ENCODE results near the gene PEX6. TPM values are rescaled to one million over a fixed set of nuclear protein-coding genes. Genes with fewer than 3 reads are reported as not detected.

PEX6 gene
- total and polyA plus RNA-seq, 2 donors (not counting 3 experiments of a cell fraction or from before 2014, with no cell fraction given): 9.9 to 11.2 TPM

DNA sequence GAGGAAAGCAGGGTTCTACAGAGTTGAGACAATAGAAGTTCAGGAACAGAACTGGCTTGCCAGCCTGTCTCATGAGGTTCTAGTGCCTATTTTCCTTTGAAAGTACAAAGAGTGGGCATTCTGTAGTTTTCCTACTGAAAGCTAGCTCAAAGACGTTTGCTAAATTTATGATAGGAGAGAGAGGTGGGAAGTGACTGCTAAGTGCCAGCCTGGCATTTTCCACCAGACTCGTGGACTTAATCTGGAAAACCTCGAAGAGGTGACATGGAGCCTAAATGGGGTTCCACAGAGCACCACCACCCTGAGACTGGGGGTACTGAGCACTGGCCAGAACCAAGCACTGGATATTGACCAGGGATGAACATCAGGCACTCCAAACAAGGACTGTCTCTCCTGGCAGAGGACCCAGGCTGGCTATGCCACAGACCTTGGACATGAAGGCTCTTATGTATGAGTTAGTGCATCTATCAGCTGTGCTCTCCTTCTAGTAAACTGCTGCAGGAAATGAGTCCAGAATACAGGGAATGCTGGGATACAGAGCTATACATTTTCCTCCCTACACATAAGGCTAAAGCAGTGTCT, 7.1 kb downstream of the PEX6 start:
- Histone ChIP-seq H3K4me1 (ENCODE audit: control insufficient read depth, extremely low read depth, insufficient read depth, low read length) (peaks cover 7% of the 10 kb centered on the region), H2AFZ (ENCODE audit: low read depth, low read length) (no peak overlapping the region), H3K27ac (ENCODE audit: insufficient read depth, low read depth, low read length) (no peak overlapping the region), H3K79me2 (ENCODE audit: control insufficient read depth, insufficient read depth, low read length) (no peaks in the 10 kb centered on the region), H3K27me3 (ENCODE audit: control insufficient read depth in 2 of 2, insufficient read depth in 2 of 2, low read length in 2 of 2) (no peaks in the 10 kb centered on the region), H3K9me3 (replicated peaks; ENCODE audit: control insufficient read depth, insufficient read depth, low read length) (no peaks in the 10 kb centered on the region), H3K4me3 (replicated peaks in 1 of 3; ENCODE audit: insufficient read depth in 1 of 3, low read depth in 1 of 3, low read length in 3 of 3) (no peak overlapping the region), H3K36me3 (ENCODE audit: control insufficient read depth in 2 of 2, extremely low read depth in 1 of 2, insufficient read depth in 2 of 2, low read length in 2 of 2) (peaks cover 0 to 4% of the 10 kb centered on the region in 2 experiments), H4K20me1 (replicated peaks; ENCODE audit: control insufficient read depth, extremely low read depth, insufficient read depth, low read length) (no peaks in the 10 kb centered on the region), H3K9me1 (replicated peaks; ENCODE audit: control insufficient read depth, extremely low read depth, insufficient read depth, low read length) (no peaks in the 10 kb centered on the region), H3K4me2 (ENCODE audit: insufficient read depth, low read length) (no peak overlapping the region), H3K9ac (replicated peaks; ENCODE audit: extremely low read depth, insufficient read depth, low read length) (no peak overlapping the region)
- dilution Hi-C loops (cut with MboI; ENCODE audit: extremely low pct_ligation_motif_present, low sequenced_read_pairs): no loop called here
- FAIRE-seq: no peak
- TF ChIP-seq MYC (IDR thresholded peaks at IDR 0.05; ENCODE audit: low read depth, low read length) (no peak), POLR2A (IDR thresholded peaks at IDR 0.05; ENCODE audit: low read depth, low read length) (no peak), JUN (IDR thresholded peaks at IDR 0.05; ENCODE audit: borderline replicate concordance, insufficient read depth, insufficient read length, low read depth) (no peak), GATA2 (IDR thresholded peaks at IDR 0.05; ENCODE audit: insufficient read depth, insufficient read length, low read depth, low read length) (no peak), EZH2 (IDR thresholded peaks at IDR 0.05; ENCODE audit: borderline replicate concordance, low read depth, low read length, severe bottlenecking) (no peak), POLR2AphosphoS5 (IDR thresholded peaks at IDR 0.05; ENCODE audit: insufficient read depth, low read depth, low read length) (no peak), FOS (IDR thresholded peaks at IDR 0.05; ENCODE audit: borderline replicate concordance, insufficient read depth, low read length) (no peak)
- TF ChIP-seq, protein P1, sequence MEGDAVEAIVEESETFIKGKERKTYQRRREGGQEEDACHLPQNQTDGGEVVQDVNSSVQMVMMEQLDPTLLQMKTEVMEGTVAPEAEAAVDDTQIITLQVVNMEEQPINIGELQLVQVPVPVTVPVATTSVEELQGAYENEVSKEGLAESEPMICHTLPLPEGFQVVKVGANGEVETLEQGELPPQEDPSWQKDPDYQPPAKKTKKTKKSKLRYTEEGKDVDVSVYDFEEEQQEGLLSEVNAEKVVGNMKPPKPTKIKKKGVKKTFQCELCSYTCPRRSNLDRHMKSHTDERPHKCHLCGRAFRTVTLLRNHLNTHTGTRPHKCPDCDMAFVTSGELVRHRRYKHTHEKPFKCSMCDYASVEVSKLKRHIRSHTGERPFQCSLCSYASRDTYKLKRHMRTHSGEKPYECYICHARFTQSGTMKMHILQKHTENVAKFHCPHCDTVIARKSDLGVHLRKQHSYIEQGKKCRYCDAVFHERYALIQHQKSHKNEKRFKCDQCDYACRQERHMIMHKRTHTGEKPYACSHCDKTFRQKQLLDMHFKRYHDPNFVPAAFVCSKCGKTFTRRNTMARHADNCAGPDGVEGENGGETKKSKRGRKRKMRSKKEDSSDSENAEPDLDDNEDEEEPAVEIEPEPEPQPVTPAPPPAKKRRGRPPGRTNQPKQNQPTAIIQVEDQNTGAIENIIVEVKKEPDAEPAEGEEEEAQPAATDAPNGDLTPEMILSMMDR (IDR thresholded peaks at IDR 0.05; ENCODE audit: extremely low read depth in 1 of 2, insufficient read depth in 1 of 2, low read depth in 1 of 2, low read length in 2 of 2): no peak
- ChIA-PET POLR2A (no interaction called here), CTCF (interaction anchor here (1.1 kb wide), 2 partner anchors 34 to 172 kb away, joined by 3 to 4 read pairs; no protein-coding TSS in a partner anchor)
- BruUV-seq (replicated peaks): no TSS peak
- no peak for DNase-seq (ENCODE audit: low read depth, low spot score)
- intact Hi-C loops (cut with micrococcal nuclease): no loop called here

Measured in endothelial cell of umbilical vein (primary cell).